GM23248 (cell line): Measurements from ENCODE around the gene TMEM131. TPM values are rescaled to one million over a fixed set of nuclear protein-coding genes. Genes with fewer than 3 reads are reported as not detected.

Experiments
- DNase-seq: peaks from one replicate; pipeline ENCODE4 v3.0.0-alpha.2; 2015
- H2AFZ ChIP-seq: fragments of 200-600 bp; sonication (generic); 2 replicates; pipeline ENCODE4 v1.6.1; 2016; ENCODE audit warnings: antibody characterized with exemption
- H3F3A ChIP-seq: fragments of 200-600 bp; sonication (generic); 2 replicates; pipeline ENCODE4 v1.6.1; 2016; ENCODE audit warnings: mild to moderate bottlenecking, antibody characterized with exemption, mixed run types; ENCODE audit not compliant: insufficient read depth
- H3K27ac ChIP-seq: fragments of 200-600 bp; sonication (generic); 2 replicates; pipeline ENCODE4 v1.5.1; 2016; ENCODE audit warnings: mild to moderate bottlenecking
- H3K27me3 ChIP-seq: fragments of 200-600 bp; sonication (generic); replicated peaks from 2 replicates; pipeline ENCODE4 v1.6.1; 2016; ENCODE audit warnings: mild to moderate bottlenecking; ENCODE audit not compliant: insufficient read depth
- H3K36me3 ChIP-seq: fragments of 200-600 bp; sonication (generic); 2 replicates; pipeline ENCODE4 v1.6.1; 2016; ENCODE audit warnings: low read depth, mild to moderate bottlenecking
- H3K4me1 ChIP-seq: fragments of 200-600 bp; sonication (generic); 2 replicates; pipeline ENCODE4 v1.6.1; 2016; ENCODE audit warnings: mild to moderate bottlenecking; ENCODE audit not compliant: insufficient read depth
- H3K4me2 ChIP-seq: fragments of 200-600 bp; sonication (generic); one replicate; pipeline ENCODE4 v1.6.1; 2016; ENCODE audit warnings: mild to moderate bottlenecking; ENCODE audit not compliant: unreplicated experiment
- H3K4me3 ChIP-seq: fragments of 200-600 bp; sonication (generic); 2 replicates; pipeline ENCODE4 v1.5.1; 2016; ENCODE audit warnings: mild to moderate bottlenecking
- H3K79me2 ChIP-seq: fragments of 200-600 bp; sonication (generic); 2 replicates; pipeline ENCODE4 v1.6.1; 2016; ENCODE audit warnings: mild to moderate bottlenecking; ENCODE audit not compliant: insufficient read depth
- H3K9ac ChIP-seq: fragments of 200-600 bp; sonication (generic); 2 replicates; pipeline ENCODE4 v1.6.1; 2016; ENCODE audit warnings: mild to moderate bottlenecking
- H3K9me2 ChIP-seq: fragments of 200-600 bp; sonication (generic); 2 replicates; pipeline ENCODE4 v1.6.1; 2016; ENCODE audit warnings: mixed run types, mild to moderate bottlenecking, moderate library complexity; ENCODE audit not compliant: insufficient read depth
- H3K9me3 ChIP-seq: fragments of 200-600 bp; sonication (generic); one replicate; pipeline ENCODE4 v1.6.1; 2017; ENCODE audit warnings: low read depth
- H4K20me1 ChIP-seq: fragments of 200-600 bp; sonication (generic); 2 replicates; pipeline ENCODE4 v1.6.0; 2016; ENCODE audit not compliant: insufficient read depth
- EZH2 ChIP-seq: fragments of 200-600 bp; sonication (generic); IDR thresholded peaks from 2 replicates; pipeline ENCODE4 v1.6.1; 2018; ENCODE audit warnings: antibody characterized with exemption, mild to moderate bottlenecking; ENCODE audit not compliant: insufficient read depth, poor library complexity, severe bottlenecking
- EZH2phosphoT487 ChIP-seq: fragments of 200-600 bp; sonication (generic); IDR thresholded peaks from 2 replicates; pipeline ENCODE4 v1.6.1; 2018; ENCODE audit warnings: antibody characterized with exemption, moderate library complexity, mild to moderate bottlenecking, low read depth; ENCODE audit not compliant: insufficient read depth
- WGBS, 2 experiments: methylation state at CpG; one replicate each; pipeline ENCODE4 v1.1.6; 2015 to 2017; ENCODE audit warnings: low lambda C conversion rate in 2 of 2, low coverage in 1 of 2; ENCODE audit errors: missing lambda C conversion rate in 2 of 2; 5-methylcytosine and 5-hydroxymethylcytosine counted together
- in situ Hi-C: fragments of 300-500 bp; cut with MboI; formaldehyde crosslinking; loops from 2 replicates; pipeline ENCODE4 v1.15.0; 2020
- polyA plus RNA-seq: library from polyadenylated mRNA; unstranded; fragments of >200 nt; fragmentation: Nextera tagmentation; extraction: Ambion mirVana; gene quantifications from 2 replicates; pipeline ENCODE4 v1.2.1, GENCODE V29; 2016
- total RNA-seq: library from RNA; depleted of rRNA; stranded (reverse); fragments of >200 nt; shearing (Covaris generic); gene quantifications from 2 replicates; pipeline ENCODE4 v1.2.3, GENCODE V29; 2014

Gene TMEM131
- total and polyA plus RNA-seq, 2 experiments from 2014 or later, result 15.7 to 16.4 TPM

GRCh38 chr2:97806738-97807618 lies 188.8 kb downstream of the TMEM131 start:
- Histone ChIP-seq H3K9me3 (no peaks in the 10 kb centered on the region), H3K9ac (no peak overlapping the region), H3K79me2 (no peaks in the 10 kb centered on the region), H2AFZ (no peak overlapping the region), H3K4me2 (no peak overlapping the region), H3K4me1 (0 out of 2 replicates have a peak, but pooled peaks cover 7% of the 10 kb centered on the region), H3K27ac (no peak overlapping the region), H3F3A (0 out of 2 replicates have a peak, but pooled peaks cover 10% of the 10 kb centered on the region), H3K36me3 (peaks cover 25% of the 10 kb centered on the region; the same call in 1 of the 2 replicates), H4K20me1 (no peaks in the 10 kb centered on the region), H3K27me3 (no peaks in the 10 kb centered on the region), H3K4me3 (no peak overlapping the region), H3K9me2 (no peaks in the 10 kb centered on the region)
- TF ChIP-seq EZH2, result no peak
- TF ChIP-seq EZH2phosphoT487, result no peak
- in situ Hi-C loops, result loop anchor here (10.0 kb wide), 2 partner anchors 468 to 578 kb away; no protein-coding TSS in a partner anchor
- 22 to 25% methylated on average over 12 of the region's 12 CpGs for WGBS, 2 experiments
- peak; percentile 91 for DNase-seq

- TF ChIP-seq EZH2 (no peak), EZH2phosphoT487 (no peak)
- Histone ChIP-seq H3K79me2 (no peaks in the 10 kb centered on the region), H3K9ac (no peak overlapping the region), H3F3A (0 out of 2 replicates have a peak, but pooled peaks cover 10% of the 10 kb centered on the region), H3K36me3 (peaks cover 22% of the 10 kb centered on the region), H3K4me1 (0 out of 2 replicates have a peak, but pooled peaks cover 6% of the 10 kb centered on the region), H2AFZ (no peak overlapping the region), H3K27me3 (no peaks in the 10 kb centered on the region), H3K9me2 (no peaks in the 10 kb centered on the region), H4K20me1 (no peaks in the 10 kb centered on the region), H3K9me3 (no peaks in the 10 kb centered on the region), H3K4me3 (no peak overlapping the region), H3K4me2 (no peak overlapping the region), H3K27ac (no peak overlapping the region)
- WGBS, 2 experiments, result 100% methylated on average over 1 of the region's 1 CpG
- no peak for DNase-seq
- in situ Hi-C loops, result loop anchor here (10.0 kb wide), 2 partner anchors 469 to 579 kb away; no protein-coding TSS in a partner anchor
These were observed 190.0 kb downstream of the TMEM131 start for GRCh38 chr2:97805776-97806175.

- Histone ChIP-seq H3K4me2 (no peak overlapping the region), H3K9me3 (no peaks in the 10 kb centered on the region), H2AFZ (no peak overlapping the region), H3K27me3 (no peaks in the 10 kb centered on the region), H4K20me1 (no peaks in the 10 kb centered on the region), H3K27ac (no peak overlapping the region), H3K79me2 (no peaks in the 10 kb centered on the region), H3K4me3 (no peak overlapping the region), H3K9me2 (no peaks in the 10 kb centered on the region), H3F3A (no peaks in the 10 kb centered on the region), H3K4me1 (no peaks in the 10 kb centered on the region), H3K9ac (no peak overlapping the region), H3K36me3 (peaks cover 21% of the 10 kb centered on the region)
- WGBS, 2 experiments, result 91 to 94% methylated on average over 1 of the region's 1 CpG
- no peak for TF ChIP-seq EZH2
- TF ChIP-seq EZH2phosphoT487, result no peak
- in situ Hi-C loops, result loop anchor here (10.0 kb wide), 2 partner anchors 474 to 584 kb away; no protein-coding TSS in a partner anchor
- DNase-seq, result no peak
These were observed 194.7 kb downstream of the TMEM131 start for GRCh38 chr2:97801028-97801427.

- Histone ChIP-seq H3K79me2 (no peaks in the 10 kb centered on the region), H2AFZ (no peak overlapping the region), H3K9me3 (no peaks in the 10 kb centered on the region), H3K4me3 (no peak overlapping the region), H3K27ac (no peak overlapping the region), H3K4me2 (no peak overlapping the region), H3F3A (no peaks in the 10 kb centered on the region), H3K27me3 (no peaks in the 10 kb centered on the region), H3K9me2 (no peaks in the 10 kb centered on the region), H4K20me1 (no peaks in the 10 kb centered on the region), H3K4me1 (no peaks in the 10 kb centered on the region), H3K36me3 (peaks cover 29% of the 10 kb centered on the region), H3K9ac (no peak overlapping the region)
- in situ Hi-C loops, result no loop called here
- no peak for DNase-seq
- WGBS, 2 experiments, result 91 to 95% methylated on average over 6 of the region's 6 CpGs
- TF ChIP-seq EZH2 (no peak), EZH2phosphoT487 (no peak)
These were observed 197.3 kb downstream of the TMEM131 start for GRCh38 chr2:97798416-97798815.
